ENCODE data around the gene UBE2A.

Gene UBE2A

GRCh38 chrX:119604766-119605463 lies 30.6 kb downstream of the UBE2A start:
- H2BK12ac ChIP-seq (ENCODE audit: low read length) = no peak overlapping the region
- peak overlapping the region; percentile 57 for H3K4me2 ChIP-seq (ENCODE audit: insufficient read depth, low read length, poor library complexity, severe bottlenecking)
- no peaks in the 10 kb centered on the region for H3K4me1 ChIP-seq (ENCODE audit: control insufficient read depth in 2 of 2, insufficient read depth in 1 of 2, low read depth in 1 of 2, low read length in 2 of 2)
- H3K9ac ChIP-seq (ENCODE audit: low read depth, low read length, poor library complexity) = peak overlapping the region; percentile 44
- no peak overlapping the region for H4K8ac ChIP-seq (ENCODE audit: low read depth, low read length)
- no peak for DNase-seq (ENCODE audit: low spot score)
- H2BK15ac ChIP-seq (ENCODE audit: low read length) = no peak overlapping the region
- H4K91ac ChIP-seq (ENCODE audit: low read depth, low read length, poor library complexity) = no peak overlapping the region
- H3K27me3 ChIP-seq (ENCODE audit: control insufficient read depth in 3 of 3, insufficient read depth in 3 of 3, low read depth in 1 of 3, low read length in 3 of 3) = no peaks in the 10 kb centered on the region
- no peak overlapping the region for H3K27ac ChIP-seq (replicated peaks; ENCODE audit: low read length)
- peaks cover 2 to 13% of the 10 kb centered on the region in 2 donors for H3K36me3 ChIP-seq (replicated peaks in 1 of 2; ENCODE audit: control insufficient read depth in 2 of 2, insufficient read depth in 2 of 2, low read length in 2 of 2)
- no peak overlapping the region for H3K4ac ChIP-seq (ENCODE audit: low read length)
- H3K18ac ChIP-seq (ENCODE audit: low read length) = no peak overlapping the region
- peak overlapping the region; percentile 63 for H2AFZ ChIP-seq (ENCODE audit: low read length)
- no peak overlapping the region for H2BK120ac ChIP-seq (ENCODE audit: low read depth, low read length)
- no CpG with 5 or more reads among the region's 17 CpGs for WGBS, 2 donors (ENCODE audit: extremely low coverage in 2 of 2, insufficient read length in 2 of 2, insufficient replicate concordance in 1 of 2)
- H3K4me3 ChIP-seq (ENCODE audit: low read length in 2 of 2) = peak overlapping the region; percentile 94 to 97
- no peak overlapping the region for H2AK5ac ChIP-seq (ENCODE audit: low read depth, low read length)
- H3K79me1 ChIP-seq (ENCODE audit: low read depth, low read length) = peaks cover 3% of the 10 kb centered on the region
- H3K14ac ChIP-seq (ENCODE audit: low read length) = no peak overlapping the region
- no peak overlapping the region for H2BK5ac ChIP-seq (ENCODE audit: low read length)
- H3K23ac ChIP-seq (ENCODE audit: low read depth, low read length, poor library complexity) = no peak overlapping the region
- no peaks in the 10 kb centered on the region for H3K9me3 ChIP-seq (replicated peaks in 1 of 2; ENCODE audit: control insufficient read depth in 2 of 2, insufficient read depth in 1 of 2, low read depth in 1 of 2, low read length in 2 of 2)

- Histone ChIP-seq H2AK5ac (ENCODE audit: low read depth, low read length) (no peak overlapping the region), H3K14ac (ENCODE audit: low read length) (peak overlapping the region; percentile 56), H3K36me3 (replicated peaks in 1 of 2; ENCODE audit: control insufficient read depth in 2 of 2, insufficient read depth in 2 of 2, low read length in 2 of 2) (peaks cover 2 to 12% of the 10 kb centered on the region in 2 donors), H4K91ac (ENCODE audit: low read depth, low read length, poor library complexity) (no peak overlapping the region), H3K27me3 (ENCODE audit: control insufficient read depth in 3 of 3, insufficient read depth in 3 of 3, low read depth in 1 of 3, low read length in 3 of 3) (no peaks in the 10 kb centered on the region), H3K4me2 (ENCODE audit: insufficient read depth, low read length, poor library complexity, severe bottlenecking) (peak overlapping the region; percentile 57), H2BK15ac (ENCODE audit: low read length) (no peak overlapping the region), H3K9me3 (replicated peaks in 1 of 2; ENCODE audit: control insufficient read depth in 2 of 2, insufficient read depth in 1 of 2, low read depth in 1 of 2, low read length in 2 of 2) (no peaks in the 10 kb centered on the region), H3K27ac (replicated peaks; ENCODE audit: low read length) (no peak overlapping the region), H3K18ac (ENCODE audit: low read length) (peak overlapping the region; percentile 97), H3K4me3 (ENCODE audit: low read length in 2 of 2) (peak overlapping the region; percentile 94 to 100), H2BK5ac (ENCODE audit: low read length) (no peak overlapping the region), H3K79me1 (ENCODE audit: low read depth, low read length) (peaks cover 3% of the 10 kb centered on the region), H2BK12ac (ENCODE audit: low read length) (no peak overlapping the region), H3K23ac (ENCODE audit: low read depth, low read length, poor library complexity) (no peak overlapping the region), H3K4ac (ENCODE audit: low read length) (no peak overlapping the region), H3K9ac (ENCODE audit: low read depth, low read length, poor library complexity) (peak overlapping the region; percentile 97), H4K8ac (ENCODE audit: low read depth, low read length) (no peak overlapping the region), H3K4me1 (ENCODE audit: control insufficient read depth in 2 of 2, insufficient read depth in 1 of 2, low read depth in 1 of 2, low read length in 2 of 2) (no peaks in the 10 kb centered on the region), H2BK120ac (ENCODE audit: low read depth, low read length) (no peak overlapping the region), H2AFZ (ENCODE audit: low read length) (peak overlapping the region; percentile 91)
- no CpG with 5 or more reads among the region's 68 CpGs for WGBS, 2 donors (ENCODE audit: extremely low coverage in 2 of 2, insufficient read length in 2 of 2, insufficient replicate concordance in 1 of 2)
- DNase-seq (ENCODE audit: low spot score) = no peak
Measured at GRCh38 chrX:119605464-119606279, 31.3 kb downstream of the UBE2A start.

GRCh38 chrX:119606280-119607017 lies 32.1 kb downstream of the UBE2A start, which contains the start of gene NKRF:
Gene NKRF (minus strand): TSS chrX:119606424.
- no CpG with 5 or more reads among the region's 46 CpGs for WGBS, 2 donors (ENCODE audit: extremely low coverage in 2 of 2, insufficient read length in 2 of 2, insufficient replicate concordance in 1 of 2)
- no peak within 1 kb of the TSS for H3K27ac ChIP-seq (replicated peaks; ENCODE audit: low read length)

More at GRCh38 chrX:119606280-119607017, 32.1 kb downstream of the UBE2A start, which contains the start of gene NKRF:
- peak within 1 kb of the TSS; percentile 57 for H3K4me2 ChIP-seq (ENCODE audit: insufficient read depth, low read length, poor library complexity, severe bottlenecking)
- peaks cover 2 to 8% of the 10 kb centered on the region in 2 donors for H3K36me3 ChIP-seq (replicated peaks in 1 of 2; ENCODE audit: control insufficient read depth in 2 of 2, insufficient read depth in 2 of 2, low read length in 2 of 2)
- H2BK120ac ChIP-seq (ENCODE audit: low read depth, low read length) = no peak within 1 kb of the TSS
- H4K8ac ChIP-seq (ENCODE audit: low read depth, low read length) = no peak within 1 kb of the TSS
- H2AK5ac ChIP-seq (ENCODE audit: low read depth, low read length) = no peak within 1 kb of the TSS
- no peaks in the 10 kb centered on the region for H3K9me3 ChIP-seq (replicated peaks in 1 of 2; ENCODE audit: control insufficient read depth in 2 of 2, insufficient read depth in 1 of 2, low read depth in 1 of 2, low read length in 2 of 2)
- no peak within 1 kb of the TSS for H4K91ac ChIP-seq (ENCODE audit: low read depth, low read length, poor library complexity)
- H2AFZ ChIP-seq (ENCODE audit: low read length) = peak within 1 kb of the TSS; percentile 91
- H2BK15ac ChIP-seq (ENCODE audit: low read length) = no peak within 1 kb of the TSS
- peaks cover 3% of the 10 kb centered on the region for H3K79me1 ChIP-seq (ENCODE audit: low read depth, low read length)
- peak within 1 kb of the TSS; percentile 97 for H3K18ac ChIP-seq (ENCODE audit: low read length)
- no peak within 1 kb of the TSS for H2BK5ac ChIP-seq (ENCODE audit: low read length)
- H3K27me3 ChIP-seq (ENCODE audit: control insufficient read depth in 3 of 3, insufficient read depth in 3 of 3, low read depth in 1 of 3, low read length in 3 of 3) = no peaks in the 10 kb centered on the region
- H3K14ac ChIP-seq (ENCODE audit: low read length) = peak within 1 kb of the TSS; percentile 56
- H3K4me1 ChIP-seq (ENCODE audit: control insufficient read depth in 2 of 2, insufficient read depth in 1 of 2, low read depth in 1 of 2, low read length in 2 of 2) = no peaks in the 10 kb centered on the region
- peak; percentile 75 for DNase-seq (ENCODE audit: low spot score)
- H3K4ac ChIP-seq (ENCODE audit: low read length) = no peak within 1 kb of the TSS
- no peak within 1 kb of the TSS for H2BK12ac ChIP-seq (ENCODE audit: low read length)
- H3K23ac ChIP-seq (ENCODE audit: low read depth, low read length, poor library complexity) = no peak within 1 kb of the TSS
- peak within 1 kb of the TSS; percentile 94 to 100 for H3K4me3 ChIP-seq (ENCODE audit: low read length in 2 of 2)
- peak within 1 kb of the TSS; percentile 97 for H3K9ac ChIP-seq (ENCODE audit: low read depth, low read length, poor library complexity)
